Stimulated activated naive CD8-positive, alpha-beta T cell treated with anti-CD3 and anti-CD28 coated beads, Interleukin-15, amount 100 ng/mL, for 72 hours (primary cell): ENCODE measurements around the gene CAPZA2.
"Not testable (repeated sequence)": the region's sequence is repeated elsewhere in the genome, so short reads cannot be mapped to it uniquely, and the experiment has no call there.

Experiments
- ATAC-seq: fragments of 150-1000 bp; cut with Tn5 transposase; 2 replicates; pipeline ENCODE4 v1.10.0; 2021; ENCODE audit warnings: mild to moderate bottlenecking, moderate library complexity
- DNase-seq, 2 donors: peaks; one replicate each; pipeline ENCODE4 v3.0.0; 2021 to 2022
- H3K27ac Mint-ChIP-seq, 2 donors: one replicate each; pipeline ENCODE4 v1.8.0; 2022; ENCODE audit warnings: mild to moderate bottlenecking in 2 of 2, mixed read lengths in 2 of 2, moderate library complexity in 2 of 2
- H3K27me3 Mint-ChIP-seq: one replicate; pipeline ENCODE4 v1.8.0; 2022; ENCODE audit warnings: mixed read lengths
- H3K4me1 Mint-ChIP-seq: one replicate; pipeline ENCODE4 v1.8.0; 2022; ENCODE audit warnings: mild to moderate bottlenecking, mixed read lengths
- H3K4me3 Mint-ChIP-seq, 2 donors: one replicate each; pipeline ENCODE4 v1.8.0; 2022; ENCODE audit warnings: mild to moderate bottlenecking in 2 of 2, mixed read lengths in 2 of 2, moderate library complexity in 1 of 2
- H3K9me3 Mint-ChIP-seq, 2 donors: one replicate each; pipeline ENCODE4 v1.8.0; 2022; ENCODE audit warnings: mixed read lengths in 2 of 2

Gene CAPZA2

GRCh38 chr7:116971153-116971552 is 108.8 kb downstream of the CAPZA2 start:
- peaks cover 10% of the 10 kb centered on the region for H3K4me1 Mint-ChIP-seq
- not testable (repeated sequence) for DNase-seq, H3K4me3 Mint-ChIP-seq, H3K9me3 Mint-ChIP-seq, ATAC-seq, H3K27ac Mint-ChIP-seq
- peaks cover 22% of the 10 kb centered on the region for H3K27me3 Mint-ChIP-seq
